GM18858 (cell line): Measurements from ENCODE around the gene ZNF20.
"Not testable (repeated sequence)": the region's sequence is repeated elsewhere in the genome, so short reads cannot be mapped to it uniquely, and the experiment has no call there.

ENCODE experiments used
- ATAC-seq: cut with Tn5 transposase; IDR thresholded peaks from one replicate; pipeline ENCODE4 v1.9.1; 2021; ENCODE audit not compliant: unreplicated experiment

Gene ZNF20

GRCh38 chr19:12113121-12113520, 27.0 kb downstream of the ZNF20 start:
- no peak for ATAC-seq

- no peak for ATAC-seq
Measured at GRCh38 chr19:12112701-12113100, 27.4 kb downstream of the ZNF20 start.

- ATAC-seq, result no peak
Measured at GRCh38 chr19:12111943-12112637, 28.1 kb downstream of the ZNF20 start.

GRCh38 chr19:12111176-12111575, 29.0 kb downstream of the ZNF20 start:
- ATAC-seq, result no peak

GRCh38 chr19:12103909-12104308, 36.2 kb downstream of the ZNF20 start:
- not testable (repeated sequence) for ATAC-seq

- no peak for ATAC-seq
Measured at GRCh38 chr19:12098040-12098439, 42.1 kb downstream of the ZNF20 start.

GRCh38 chr19:12095111-12095790, 44.9 kb downstream of the ZNF20 start:
- ATAC-seq, result no peak

GRCh38 chr19:12093777-12094176, 46.4 kb downstream of the ZNF20 start:
- ATAC-seq, result no peak

- ATAC-seq, result no peak
Measured at GRCh38 chr19:12092956-12093355, 47.2 kb downstream of the ZNF20 start.

GRCh38 chr19:12092065-12092867, 47.9 kb downstream of the ZNF20 start:
- no peak for ATAC-seq

GRCh38 chr19:12090807-12091206, 49.3 kb downstream of the ZNF20 start:
- ATAC-seq, result no peak

GRCh38 chr19:12085074-12085818, 54.9 kb downstream of the ZNF20 start:
- ATAC-seq, result no peak

- ATAC-seq, result not testable (repeated sequence)
Measured at GRCh38 chr19:12083336-12083735, 56.8 kb downstream of the ZNF20 start.
